ENCODE data around the gene RACGAP1. TPM values are rescaled to one million over a fixed set of nuclear protein-coding genes. Genes with fewer than 3 reads are reported as not detected.
"Not testable (repeated sequence)": the region's sequence is repeated elsewhere in the genome, so short reads cannot be mapped to it uniquely, and the experiment has no call there.

RACGAP1 gene
- total RNA-seq, 2 donors from 2014 or later = 2.6 to 3.3 TPM

GRCh38 chr12:49987625-49988303 is 37.5 kb downstream of the RACGAP1 start:
- TF ChIP-seq CTCF (IDR thresholded peaks at IDR 0.05) = no peak
- H3K4me3 ChIP-seq = no peak overlapping the region
- DNase-seq (ENCODE audit: low spot score) = no peak
- no peak overlapping the region for H3K27ac ChIP-seq
- peaks cover 0 to 6% of the 10 kb centered on the region in 2 donors for H3K4me1 ChIP-seq
- no peaks in the 10 kb centered on the region for H3K9me3 ChIP-seq
- no peaks in the 10 kb centered on the region for H3K27me3 ChIP-seq
- H3K36me3 ChIP-seq = peaks cover 3% of the 10 kb centered on the region

- H3K4me3 ChIP-seq; H3K36me3 ChIP-seq; DNase-seq (ENCODE audit: low spot score); H3K27ac ChIP-seq; H3K9me3 ChIP-seq; H3K27me3 ChIP-seq; H3K4me1 ChIP-seq: not testable (repeated sequence)
Measured at GRCh38 chr12:49986476-49986875, 38.8 kb downstream of the RACGAP1 start.

- Histone ChIP-seq H3K4me3 (no peak overlapping the region), H3K4me1 (peaks cover 0 to 6% of the 10 kb centered on the region in 2 donors), H3K27ac (no peak overlapping the region), H3K36me3 (no peaks in the 10 kb centered on the region), H3K9me3 (no peaks in the 10 kb centered on the region), H3K27me3 (no peaks in the 10 kb centered on the region)
- no peak for TF ChIP-seq CTCF (IDR thresholded peaks at IDR 0.05)
- DNase-seq (ENCODE audit: low spot score) = no peak
Measured at GRCh38 chr12:49985981-49986380, 39.3 kb downstream of the RACGAP1 start.

GRCh38 chr12:49984476-49985359 is 40.6 kb downstream of the RACGAP1 start:
- DNase-seq (ENCODE audit: low spot score) = no peak
- H3K4me3 ChIP-seq = no peak overlapping the region
- no peaks in the 10 kb centered on the region for H3K9me3 ChIP-seq
- TF ChIP-seq CTCF (IDR thresholded peaks at IDR 0.05) = no peak
- H3K27me3 ChIP-seq = no peaks in the 10 kb centered on the region
- peaks cover 0 to 6% of the 10 kb centered on the region in 2 donors for H3K4me1 ChIP-seq
- H3K27ac ChIP-seq = no peak overlapping the region
- no peaks in the 10 kb centered on the region for H3K36me3 ChIP-seq

GRCh38 chr12:49983892-49984291 is 41.4 kb downstream of the RACGAP1 start:
- Histone ChIP-seq H3K4me1 (peaks cover 0 to 6% of the 10 kb centered on the region in 2 donors), H3K27ac (no peak overlapping the region), H3K36me3 (no peaks in the 10 kb centered on the region), H3K9me3 (no peaks in the 10 kb centered on the region), H3K4me3 (no peak overlapping the region), H3K27me3 (no peaks in the 10 kb centered on the region)
- TF ChIP-seq CTCF (IDR thresholded peaks at IDR 0.05) = no peak
- no peak for DNase-seq (ENCODE audit: low spot score)
